ENCODE results near the gene C1QL4. TPM values are rescaled to one million over a fixed set of nuclear protein-coding genes. Genes with fewer than 3 reads are reported as not detected.

Gene C1QL4
- polyA plus RNA-seq, 2 of the 4 experiments (the other 2 are of a cell fraction), result 1.5 to 2.8 TPM

GRCh38 chr12:49355913-49356312 is 18.9 kb upstream of the C1QL4 start:
- no peak overlapping the region for H3K27ac ChIP-seq
- DNase-seq (ENCODE audit: low read depth in 1 of 2, low spot score in 1 of 2), result no peak
- H3K4me3 ChIP-seq, result no peak overlapping the region
- no peak for FAIRE-seq
- H3K4me2 ChIP-seq, result no peak overlapping the region
- no peaks in the 10 kb centered on the region for H3K9me3 ChIP-seq
- POLR2A ChIA-PET, result no interaction called here
- ATAC-seq, result no peak
- CTCF ChIA-PET, result interaction anchor here (1.0 to 14.5 kb wide), 14 partner anchors 7 to 224 kb away, joined by 3 to 484 read pairs (median 48); partner anchors contain the start of genes DNAJC22, KCNH3, PRPH and SPATS2
- TF ChIP-seq CHD2 (IDR thresholded peaks at IDR 0.05; ENCODE audit: low read length, partially characterized antibody) (no peak), HDAC2 (IDR thresholded peaks at IDR 0.05) (no peak), ZC3H11A (IDR thresholded peaks at IDR 0.05) (no peak), NPAS2 (CRISPR knock-in tag; IDR thresholded peaks at IDR 0.05; ENCODE audit: borderline replicate concordance) (no peak), PHF8 (IDR thresholded peaks at IDR 0.05; ENCODE audit: borderline replicate concordance, low read depth) (no peak), TP53 (CRISPR knock-in tag; IDR thresholded peaks at IDR 0.05) (no peak), ELK1 (IDR thresholded peaks at IDR 0.05; ENCODE audit: low read depth, low read length) (no peak), MAFK (IDR thresholded peaks at IDR 0.05; ENCODE audit: partially characterized antibody) (no peak), HOXB5 (CRISPR knock-in tag; IDR thresholded peaks at IDR 0.05) (no peak), GATA3 (IDR thresholded peaks at IDR 0.05; ENCODE audit: borderline replicate concordance) (no peak), HMGXB4 (CRISPR knock-in tag; IDR thresholded peaks at IDR 0.05; ENCODE audit: borderline replicate concordance) (no peak), RNF2 (IDR thresholded peaks at IDR 0.05; ENCODE audit: borderline replicate concordance, low read depth) (no peak), RCOR1 (IDR thresholded peaks at IDR 0.05; ENCODE audit: low read depth, low read length) (no peak), RAD21 (conservative IDR thresholded peaks at IDR 0.05 in 1 of 2, IDR thresholded peaks at IDR 0.05 in 1 of 2) (no peak)
- WGBS (ENCODE audit: missing lambda C conversion rate), result 95% methylated on average over 10 of the region's 10 CpGs
- H3K4me1 ChIP-seq, result peaks cover 28% of the 10 kb centered on the region

- 79% methylated on average over 2 of the region's 2 CpGs for WGBS (ENCODE audit: missing lambda C conversion rate)
- DNase-seq (ENCODE audit: low read depth in 1 of 2, low spot score in 1 of 2) (no peak), ATAC-seq (no peak), FAIRE-seq (no peak)
- Histone ChIP-seq H3K4me3 (no peak overlapping the region), H3K4me2 (no peak overlapping the region), H3K9me3 (no peaks in the 10 kb centered on the region), H3K27ac (no peak overlapping the region), H3K4me1 (peaks cover 24% of the 10 kb centered on the region)
- ChIA-PET CTCF (interaction anchor here (0.8 to 9.5 kb wide), 12 partner anchors 10 to 228 kb away, joined by 3 to 201 read pairs (median 8); partner anchors contain the start of genes C1QL4, KCNH3 and PRPH), POLR2A (no interaction called here)
- TF ChIP-seq ZC3H11A (IDR thresholded peaks at IDR 0.05), result peak; percentile 96
- no peak for TF ChIP-seq RNF2 (IDR thresholded peaks at IDR 0.05; ENCODE audit: borderline replicate concordance, low read depth)
- no peak for TF ChIP-seq ESRRA (IDR thresholded peaks at IDR 0.05; ENCODE audit: borderline replicate concordance, low read length)
- no peak for TF ChIP-seq CBX2 (IDR thresholded peaks at IDR 0.05; ENCODE audit: borderline replicate concordance, low read depth)
- no peak for TF ChIP-seq ZNF302 (CRISPR knock-in tag; IDR thresholded peaks at IDR 0.05)
- TF ChIP-seq REST (IDR thresholded peaks at IDR 0.05), result no peak
These were observed 15.4 kb upstream of the C1QL4 start for GRCh38 chr12:49352351-49352750.
